Activated naive CD4-positive, alpha-beta T cell treated with anti-CD3 and anti-CD28 coated beads, Interleukin-2, amount 50 U/mL, for 24 hours (primary cell): ENCODE data around the gene ZNF609.
"Not testable (repeated sequence)": the region's sequence is repeated elsewhere in the genome, so short reads cannot be mapped to it uniquely, and the experiment has no call there.

Experiments
- H3K27ac Mint-ChIP-seq: one replicate; pipeline ENCODE4 v1.8.0; 2021; ENCODE audit warnings: mild to moderate bottlenecking, mixed read lengths
- H3K27me3 Mint-ChIP-seq: one replicate; pipeline ENCODE4 v1.8.0; 2021; ENCODE audit warnings: mixed read lengths
- H3K36me3 Mint-ChIP-seq: one replicate; pipeline ENCODE4 v1.8.0; 2021; ENCODE audit warnings: mixed read lengths
- H3K4me1 Mint-ChIP-seq: one replicate; pipeline ENCODE4 v1.8.0; 2021; ENCODE audit warnings: mixed read lengths
- H3K4me3 Mint-ChIP-seq: one replicate; pipeline ENCODE4 v1.8.0; 2021; ENCODE audit warnings: mild to moderate bottlenecking, mixed read lengths
- H3K9me3 Mint-ChIP-seq: one replicate; pipeline ENCODE4 v1.8.0; 2021; ENCODE audit warnings: mixed read lengths

ZNF609 gene

DNA sequence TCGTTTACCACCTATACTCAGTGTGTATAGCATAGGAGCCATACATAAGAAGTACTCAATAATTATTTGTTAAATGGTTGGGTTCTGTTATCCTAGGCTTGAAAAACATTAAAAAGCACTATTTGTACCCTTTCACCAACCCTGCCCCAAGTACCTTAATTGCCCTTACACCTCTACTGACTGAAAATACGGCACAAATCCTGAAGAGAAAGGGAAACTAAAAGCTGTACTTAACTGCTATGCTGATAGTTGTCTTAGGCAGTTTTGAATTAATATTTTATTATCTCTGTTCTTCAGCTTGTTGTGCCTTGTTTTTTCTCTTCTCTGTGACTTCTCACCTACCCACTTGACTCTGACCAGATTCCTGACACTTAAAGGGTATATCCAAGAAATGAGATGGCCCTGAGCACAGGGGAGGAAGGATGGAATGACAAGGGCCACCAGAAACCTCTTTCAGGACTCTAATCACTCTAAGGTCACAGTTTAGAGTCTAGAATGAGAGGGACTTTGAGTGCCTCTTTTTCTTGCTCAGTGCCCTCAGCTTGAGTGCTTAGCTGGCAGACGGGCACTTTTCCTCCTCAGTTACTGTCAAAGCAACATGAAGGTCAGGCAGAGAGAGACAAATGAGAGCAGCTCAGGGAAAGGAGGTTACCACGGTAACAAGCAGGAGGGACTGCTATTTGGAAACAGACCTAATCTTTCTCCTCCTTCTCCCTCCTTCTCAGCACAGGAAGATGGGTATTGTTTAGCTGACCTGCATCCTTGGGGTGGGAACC lies 136.5 kb downstream of the ZNF609 start:
- Mint-ChIP-seq H3K27ac (peak overlapping the region; percentile 96), H3K4me3 (peak overlapping the region; percentile 78), H3K36me3 (peaks cover 6% of the 10 kb centered on the region), H3K27me3 (no peaks in the 10 kb centered on the region), H3K4me1 (peaks cover 70% of the 10 kb centered on the region), H3K9me3 (no peaks in the 10 kb centered on the region)

DNA sequence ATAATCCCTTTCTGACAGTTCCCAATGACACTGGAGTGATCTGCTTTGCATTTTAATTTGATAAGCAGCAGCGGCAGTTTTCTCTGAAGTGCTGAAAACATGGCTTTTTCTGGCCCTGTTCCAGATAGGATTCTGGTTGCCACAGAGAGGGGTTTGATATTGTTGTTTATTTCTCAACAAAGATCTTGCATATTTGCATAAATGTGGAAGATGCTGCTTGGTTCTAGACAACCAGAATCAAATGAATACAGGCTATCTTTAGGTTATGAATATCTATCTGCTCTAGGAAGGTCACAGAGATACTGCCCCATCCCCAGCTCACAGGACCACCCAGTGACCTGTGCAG lies 137.1 kb downstream of the ZNF609 start:
- H3K36me3 Mint-ChIP-seq: peaks cover 6% of the 10 kb centered on the region
- H3K27ac Mint-ChIP-seq: peak overlapping the region; percentile 96
- H3K9me3 Mint-ChIP-seq: no peaks in the 10 kb centered on the region
- H3K4me1 Mint-ChIP-seq: peaks cover 76% of the 10 kb centered on the region
- no peaks in the 10 kb centered on the region for H3K27me3 Mint-ChIP-seq
- H3K4me3 Mint-ChIP-seq: peak overlapping the region; percentile 78

DNA sequence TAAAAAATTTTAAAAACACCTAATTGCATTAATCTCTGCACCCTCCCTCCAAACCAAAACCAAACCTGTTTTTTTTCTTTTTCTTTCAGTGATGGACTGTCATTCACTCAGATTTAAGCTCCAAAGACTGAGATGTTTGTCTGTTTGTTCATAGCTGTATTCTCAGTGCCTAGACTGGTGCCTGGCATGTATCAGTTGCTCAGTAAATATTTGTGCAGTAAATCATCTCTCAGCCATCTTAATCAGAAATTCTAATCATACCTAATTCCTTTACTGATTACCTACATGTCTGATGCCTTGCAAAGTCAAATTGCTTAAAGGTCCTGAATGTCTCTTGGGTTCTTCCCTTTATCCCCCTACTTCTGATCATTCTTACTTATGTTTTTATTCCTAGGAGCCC lies 138.8 kb downstream of the ZNF609 start:
- Mint-ChIP-seq H3K4me3 (peak overlapping the region; percentile 43), H3K36me3 (no peaks in the 10 kb centered on the region), H3K9me3 (no peaks in the 10 kb centered on the region), H3K27me3 (no peaks in the 10 kb centered on the region), H3K27ac (peak overlapping the region; percentile 93), H3K4me1 (peaks cover 82% of the 10 kb centered on the region)

DNA sequence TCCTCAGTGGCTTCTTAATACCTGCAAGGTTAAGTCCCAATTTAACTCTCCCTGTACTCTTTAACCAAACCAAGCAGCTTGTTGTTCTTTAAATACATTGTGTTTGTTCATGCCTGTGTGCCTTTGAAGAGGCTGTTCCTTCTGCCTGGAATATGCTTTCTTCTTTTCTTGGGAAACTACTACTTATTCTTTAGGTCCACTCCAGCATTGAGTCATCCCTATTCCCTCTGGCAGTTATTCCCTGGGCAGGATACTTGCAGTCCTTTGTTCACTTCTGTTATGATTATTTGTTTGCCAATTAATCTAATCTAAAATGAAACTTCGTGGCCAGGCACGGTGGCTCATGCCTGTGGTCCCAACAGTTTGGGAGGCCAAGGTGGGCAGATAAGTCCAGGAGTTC lies 139.3 kb downstream of the ZNF609 start:
- no peaks in the 10 kb centered on the region for H3K9me3 Mint-ChIP-seq
- H3K36me3 Mint-ChIP-seq: no peaks in the 10 kb centered on the region
- no peaks in the 10 kb centered on the region for H3K27me3 Mint-ChIP-seq
- peak overlapping the region; percentile 43 for H3K4me3 Mint-ChIP-seq
- peak overlapping the region; percentile 93 for H3K27ac Mint-ChIP-seq
- peaks cover 81% of the 10 kb centered on the region for H3K4me1 Mint-ChIP-seq

DNA sequence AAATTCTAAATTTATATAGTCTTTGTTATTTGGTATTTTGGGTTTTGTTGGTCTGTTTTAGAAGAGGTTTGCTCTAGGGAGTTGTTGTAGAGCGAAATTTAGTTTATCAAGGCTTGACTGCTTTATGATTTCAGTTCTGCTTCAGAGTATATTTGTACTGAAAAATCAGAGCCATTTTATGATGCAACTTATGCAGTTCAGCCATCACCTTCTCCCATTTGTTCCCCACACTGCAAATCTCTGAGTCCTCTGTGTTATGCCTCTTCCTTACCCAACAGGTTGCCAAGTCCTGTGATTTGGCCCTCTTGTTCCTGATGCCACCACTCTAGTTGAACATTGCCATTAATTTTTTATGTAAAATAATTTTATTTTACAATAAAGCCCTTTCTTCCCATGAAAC lies 140.4 kb downstream of the ZNF609 start:
- peak overlapping the region; percentile 90 for H3K27ac Mint-ChIP-seq
- H3K36me3 Mint-ChIP-seq: no peaks in the 10 kb centered on the region
- H3K4me3 Mint-ChIP-seq: no peak overlapping the region
- H3K27me3 Mint-ChIP-seq: no peaks in the 10 kb centered on the region
- H3K9me3 Mint-ChIP-seq: no peaks in the 10 kb centered on the region
- peaks cover 80% of the 10 kb centered on the region for H3K4me1 Mint-ChIP-seq

DNA sequence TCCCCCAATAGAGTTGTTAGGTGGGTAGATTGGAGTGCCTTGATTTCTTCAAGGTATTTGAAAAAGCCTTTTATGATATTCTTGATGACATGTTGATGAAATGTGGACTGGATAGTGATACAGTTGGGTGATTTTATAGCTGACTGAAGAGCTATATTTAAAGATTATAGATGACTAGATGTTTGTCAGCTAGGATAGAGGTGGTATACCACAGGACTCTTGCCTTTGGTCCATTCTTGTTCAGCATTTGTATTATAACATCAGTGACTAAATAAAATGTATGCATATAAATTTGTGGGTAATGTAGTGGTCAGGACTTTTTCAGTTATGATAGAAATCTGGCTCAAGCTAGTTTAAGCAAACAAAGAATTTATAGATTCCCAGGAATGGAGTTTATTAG lies 143.9 kb downstream of the ZNF609 start:
- Mint-ChIP-seq H3K27ac (peak overlapping the region; percentile 88), H3K9me3 (no peaks in the 10 kb centered on the region), H3K27me3 (no peaks in the 10 kb centered on the region), H3K36me3 (no peaks in the 10 kb centered on the region), H3K4me1 (peaks cover 60% of the 10 kb centered on the region), H3K4me3 (peak overlapping the region; percentile 8)

DNA sequence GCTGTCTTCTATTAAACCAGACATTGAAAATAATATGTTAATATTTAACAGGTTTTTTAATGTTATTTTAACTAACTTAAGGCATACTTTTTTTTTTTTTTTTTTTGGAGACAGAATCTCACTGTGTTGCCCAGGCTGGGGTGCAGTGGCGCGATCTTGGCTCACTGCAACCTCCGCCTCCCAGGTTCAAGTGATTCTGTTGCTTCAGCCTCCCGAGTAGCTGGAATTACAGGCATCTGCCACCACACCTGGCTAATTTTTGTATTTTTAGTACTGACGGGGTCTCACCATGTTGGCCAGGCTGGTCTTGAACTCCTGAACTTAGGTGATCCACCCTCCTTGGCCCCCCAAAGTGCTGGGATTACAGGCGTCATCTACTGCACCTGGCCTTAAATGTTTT lies 147.0 kb downstream of the ZNF609 start:
- not testable (repeated sequence) for H3K9me3 Mint-ChIP-seq, H3K36me3 Mint-ChIP-seq, H3K27ac Mint-ChIP-seq, H3K27me3 Mint-ChIP-seq, H3K4me3 Mint-ChIP-seq
- H3K4me1 Mint-ChIP-seq: peaks cover 57% of the 10 kb centered on the region

DNA sequence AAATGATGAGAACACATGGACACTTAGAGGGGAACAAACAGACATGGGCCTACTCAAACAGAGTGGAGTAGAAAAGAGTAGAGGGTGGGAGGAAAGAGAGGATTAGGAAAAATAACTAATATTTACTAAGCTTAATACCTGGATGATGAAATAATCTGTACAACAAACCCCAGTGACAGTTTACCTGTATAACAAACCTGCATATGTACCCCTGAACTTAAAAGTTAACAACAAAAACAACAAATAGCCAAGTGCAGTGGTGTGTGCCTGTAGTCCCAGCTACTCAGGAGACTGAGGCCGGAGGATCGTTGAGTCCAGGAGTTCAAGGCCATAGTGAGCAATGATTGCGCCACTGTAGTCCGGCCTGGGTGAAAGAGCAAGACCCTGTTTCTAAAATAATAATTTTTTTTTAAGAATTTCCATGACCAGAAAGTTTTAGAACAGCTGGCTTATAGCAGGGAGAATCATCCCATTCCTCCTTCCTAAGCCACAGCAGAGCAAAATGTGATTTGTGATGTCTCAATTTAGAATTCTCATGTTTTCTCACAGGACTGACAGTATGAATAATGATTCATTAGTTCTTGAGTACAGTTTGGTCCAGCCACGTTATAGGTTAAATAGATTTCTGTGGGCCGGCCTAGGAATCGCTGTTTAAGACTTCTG lies 150.0 kb downstream of the ZNF609 start:
- Mint-ChIP-seq H3K27ac (peak overlapping the region; percentile 63), H3K4me1 (peaks cover 51% of the 10 kb centered on the region), H3K4me3 (no peak overlapping the region), H3K36me3 (no peaks in the 10 kb centered on the region), H3K9me3 (no peaks in the 10 kb centered on the region), H3K27me3 (no peaks in the 10 kb centered on the region)

DNA sequence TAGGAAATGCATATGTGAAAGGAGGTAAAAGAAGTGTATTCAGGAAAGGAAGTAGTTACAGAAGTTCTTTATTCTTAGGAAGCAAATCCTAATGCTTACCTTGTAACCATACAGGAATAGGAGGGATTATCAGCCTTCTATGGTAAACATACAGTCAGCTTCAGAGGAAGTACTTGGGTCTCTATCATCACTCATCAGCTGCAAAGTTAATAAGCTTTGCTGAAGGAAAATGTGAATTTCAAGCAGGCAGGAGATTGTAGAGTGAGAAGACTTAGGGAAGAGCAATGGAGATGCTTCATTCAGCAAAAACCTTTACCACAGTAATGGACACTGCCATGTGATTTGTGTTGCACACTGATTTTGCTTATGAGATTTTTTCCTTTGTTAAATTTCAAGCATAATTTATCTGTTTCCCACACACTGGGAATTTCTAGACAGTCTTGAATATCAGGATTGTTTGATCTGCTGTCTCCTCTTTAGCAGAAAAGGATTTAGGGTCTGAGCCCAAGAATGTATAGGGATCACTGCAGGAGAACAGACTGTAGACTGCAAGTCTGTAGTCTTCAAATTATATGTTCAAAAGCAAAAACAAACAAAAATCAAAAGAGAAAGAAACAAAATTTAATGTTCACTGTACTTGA lies 150.8 kb downstream of the ZNF609 start:
- H3K36me3 Mint-ChIP-seq: no peaks in the 10 kb centered on the region
- no peaks in the 10 kb centered on the region for H3K27me3 Mint-ChIP-seq
- H3K27ac Mint-ChIP-seq: peak overlapping the region; percentile 26
- H3K9me3 Mint-ChIP-seq: no peaks in the 10 kb centered on the region
- H3K4me1 Mint-ChIP-seq: peaks cover 57% of the 10 kb centered on the region
- H3K4me3 Mint-ChIP-seq: no peak overlapping the region

DNA sequence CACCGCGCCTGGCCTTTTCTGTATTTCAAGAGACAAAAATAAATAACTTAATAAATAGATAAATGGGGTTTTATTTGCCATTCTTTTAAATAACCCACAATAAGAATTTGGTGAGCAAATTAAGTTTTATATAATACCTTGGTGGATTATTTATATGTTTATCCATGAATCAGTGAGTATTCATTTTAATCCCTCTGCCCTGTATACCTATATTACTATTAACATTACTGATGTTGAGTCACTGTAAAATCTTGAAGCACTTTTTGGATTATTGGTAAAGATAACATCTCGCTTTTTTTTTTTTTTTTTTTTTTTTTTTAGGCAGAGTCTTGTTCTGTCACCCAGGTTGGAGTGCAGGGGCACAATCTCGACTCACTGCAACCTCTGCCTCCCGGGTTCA lies 154.1 kb downstream of the ZNF609 start:
- Mint-ChIP-seq H3K27me3 (no peaks in the 10 kb centered on the region), H3K4me1 (peaks cover 70% of the 10 kb centered on the region), H3K36me3 (no peaks in the 10 kb centered on the region), H3K27ac (no peak overlapping the region), H3K4me3 (no peak overlapping the region), H3K9me3 (no peaks in the 10 kb centered on the region)

DNA sequence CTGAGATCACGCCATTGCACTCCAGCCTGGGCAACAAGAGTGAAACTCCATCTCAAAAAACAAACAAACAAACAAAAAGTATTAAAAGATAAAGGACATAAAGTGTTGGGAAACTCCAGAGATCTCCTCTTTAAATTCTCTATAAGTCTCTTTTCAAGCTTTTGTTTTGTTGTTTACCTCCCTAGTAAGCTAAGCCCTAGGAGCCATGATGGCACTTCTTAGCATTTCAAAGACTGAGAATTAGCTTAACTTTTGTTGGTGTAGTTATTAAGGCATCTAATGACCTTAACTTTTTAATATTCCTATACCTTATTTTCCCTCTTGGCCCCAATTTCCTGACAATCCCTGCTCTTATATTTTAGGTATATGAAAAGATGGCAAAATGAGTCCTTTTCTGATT lies 157.3 kb downstream of the ZNF609 start:
- no peak overlapping the region for H3K4me3 Mint-ChIP-seq
- H3K27ac Mint-ChIP-seq: peak overlapping the region; percentile 62
- no peaks in the 10 kb centered on the region for H3K9me3 Mint-ChIP-seq
- H3K36me3 Mint-ChIP-seq: no peaks in the 10 kb centered on the region
- no peaks in the 10 kb centered on the region for H3K27me3 Mint-ChIP-seq
- H3K4me1 Mint-ChIP-seq: peaks cover 79% of the 10 kb centered on the region

DNA sequence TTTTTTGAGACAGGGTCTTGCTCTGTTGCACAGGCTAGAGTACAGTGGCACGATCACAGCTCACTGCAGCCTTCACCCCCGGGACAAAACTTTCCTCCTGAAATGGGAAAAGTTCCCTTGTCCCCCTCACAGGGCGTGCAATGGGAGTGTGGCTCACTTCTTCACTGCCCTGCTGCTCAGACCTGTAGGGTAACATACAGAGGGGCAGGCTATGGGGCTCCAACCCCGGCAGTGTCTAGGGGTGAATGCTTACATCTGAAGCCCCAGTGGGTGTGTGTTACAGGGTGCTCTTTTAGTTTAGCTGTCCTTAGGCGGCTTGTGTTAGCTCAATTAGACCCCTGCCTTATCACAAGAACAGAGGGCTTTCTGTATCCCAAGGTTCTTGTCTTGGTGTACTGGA lies 157.8 kb downstream of the ZNF609 start:
- Mint-ChIP-seq H3K27me3 (no peaks in the 10 kb centered on the region), H3K9me3 (no peaks in the 10 kb centered on the region), H3K4me1 (peaks cover 80% of the 10 kb centered on the region), H3K4me3 (no peak overlapping the region), H3K27ac (peak overlapping the region; percentile 62), H3K36me3 (no peaks in the 10 kb centered on the region)

DNA sequence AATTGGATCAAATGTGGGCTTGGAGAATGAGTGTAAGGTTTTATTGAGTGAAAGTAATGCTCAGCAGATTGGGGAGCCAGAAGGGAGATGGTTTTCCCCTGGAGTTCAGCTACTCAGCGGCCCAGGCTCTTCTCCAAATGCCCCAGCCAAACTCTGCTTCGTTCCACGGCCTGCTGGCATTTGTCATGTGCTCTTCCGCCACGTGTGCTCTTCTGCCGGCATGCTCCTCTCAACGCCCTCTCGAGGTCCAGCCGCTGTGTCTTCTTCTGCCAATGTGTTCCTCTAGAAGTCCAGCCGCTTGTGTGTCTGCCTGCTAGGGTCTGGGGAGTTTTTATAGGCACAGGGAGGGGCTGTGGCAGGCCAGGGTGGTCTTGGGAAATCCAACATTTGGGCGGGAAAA lies 158.2 kb downstream of the ZNF609 start:
- Mint-ChIP-seq H3K27ac (peak overlapping the region; percentile 91), H3K9me3 (no peaks in the 10 kb centered on the region), H3K27me3 (no peaks in the 10 kb centered on the region), H3K36me3 (no peaks in the 10 kb centered on the region), H3K4me3 (no peak overlapping the region), H3K4me1 (peaks cover 83% of the 10 kb centered on the region)

DNA sequence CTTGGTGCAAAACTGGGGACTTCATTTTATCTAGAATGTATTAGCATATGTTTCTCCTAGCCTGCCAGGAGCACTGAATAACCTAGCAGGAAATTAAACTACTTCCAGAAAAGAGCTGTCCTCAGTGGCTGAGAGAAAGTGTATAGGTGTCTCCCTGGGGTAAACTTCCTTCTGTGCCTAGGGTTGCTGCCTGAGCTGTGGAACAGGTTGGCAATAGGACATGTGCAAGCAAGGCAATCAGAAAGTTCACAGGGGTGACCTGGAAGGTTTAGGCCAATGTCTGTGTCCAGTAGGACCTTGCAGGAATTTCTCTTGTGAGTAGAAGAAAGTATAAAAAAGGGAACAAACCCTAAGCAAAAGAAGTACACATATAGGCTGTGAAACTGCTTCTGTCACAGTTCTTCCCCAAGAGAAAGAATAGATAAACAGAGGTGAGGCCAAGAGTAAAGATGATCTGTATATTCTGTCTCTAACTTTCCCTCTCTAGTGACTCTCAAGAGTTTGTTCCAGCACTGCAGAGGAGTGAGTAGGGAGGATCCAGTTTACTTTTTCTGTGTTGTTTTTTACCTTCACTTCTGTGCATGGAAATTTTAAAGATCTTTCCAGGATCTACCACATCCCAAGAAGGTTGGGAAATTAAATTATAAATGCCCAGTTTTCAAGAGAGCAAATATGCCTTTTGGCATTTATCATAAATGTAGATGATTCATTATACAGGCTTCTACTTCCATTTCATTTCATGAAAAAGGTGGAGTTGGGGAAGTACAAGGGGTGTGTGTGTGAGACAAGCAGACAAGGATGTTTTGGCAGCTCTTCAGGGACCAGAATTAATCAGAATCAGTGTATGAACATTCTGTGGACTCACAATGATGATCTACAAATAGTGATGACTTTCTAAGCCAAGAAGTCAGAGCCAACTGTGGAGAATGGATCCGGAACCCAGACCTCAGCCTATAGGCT lies 159.8 kb downstream of the ZNF609 start:
- H3K36me3 Mint-ChIP-seq: no peaks in the 10 kb centered on the region
- H3K4me1 Mint-ChIP-seq: peaks cover 91% of the 10 kb centered on the region
- H3K9me3 Mint-ChIP-seq: no peaks in the 10 kb centered on the region
- no peaks in the 10 kb centered on the region for H3K27me3 Mint-ChIP-seq
- H3K4me3 Mint-ChIP-seq: peak overlapping the region; percentile 66
- peak overlapping the region; percentile 91 for H3K27ac Mint-ChIP-seq

DNA sequence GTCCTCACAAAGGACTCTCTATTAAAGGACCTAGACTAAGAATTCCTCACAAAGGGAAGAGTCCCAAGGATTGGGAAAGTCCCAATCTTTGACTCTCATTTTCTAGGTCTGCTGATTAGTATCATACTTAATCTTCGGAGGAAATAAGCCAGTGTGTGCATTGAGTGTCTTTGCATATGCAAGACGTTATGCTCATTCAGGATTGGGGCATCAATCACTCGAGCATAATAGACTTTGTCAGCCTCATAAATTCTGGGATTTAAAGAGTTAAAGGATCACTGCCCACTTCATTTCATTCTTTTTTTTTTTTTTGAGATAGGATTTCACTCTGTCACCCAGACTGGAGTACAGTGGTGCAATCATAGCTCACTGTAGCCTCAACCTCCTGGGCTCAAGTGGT lies 160.7 kb downstream of the ZNF609 start:
- Mint-ChIP-seq H3K4me3 (peak overlapping the region; percentile 66), H3K4me1 (peaks cover 87% of the 10 kb centered on the region), H3K27me3 (no peaks in the 10 kb centered on the region), H3K9me3 (no peaks in the 10 kb centered on the region), H3K36me3 (no peaks in the 10 kb centered on the region), H3K27ac (peak overlapping the region; percentile 91)
